ENCODE data around the gene MOB3B.

MOB3B gene

GRCh38 chr9:27384262-27385014 lies 145.2 kb downstream of the MOB3B start:
- DNase-seq, result no peak

DNA sequence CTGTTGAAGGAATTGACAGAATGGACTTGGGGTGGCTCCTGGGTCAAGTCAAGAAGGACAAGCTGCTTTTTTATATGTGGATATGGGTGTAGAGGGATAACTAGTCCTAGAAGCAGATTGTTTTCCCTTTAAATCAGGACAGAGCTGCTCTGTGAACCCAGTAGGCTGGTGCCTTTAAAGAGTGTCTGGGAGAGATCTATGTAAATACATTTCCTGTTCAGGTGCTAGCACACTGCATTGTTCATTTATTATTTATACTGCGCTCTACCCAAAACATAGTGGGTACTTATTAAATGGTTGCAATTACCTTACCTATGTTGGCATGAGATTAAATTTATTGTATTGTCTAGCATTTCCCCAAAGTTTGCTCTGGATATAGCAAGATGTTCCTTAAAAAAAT lies 146.1 kb downstream of the MOB3B start:
- no peak for DNase-seq

DNA sequence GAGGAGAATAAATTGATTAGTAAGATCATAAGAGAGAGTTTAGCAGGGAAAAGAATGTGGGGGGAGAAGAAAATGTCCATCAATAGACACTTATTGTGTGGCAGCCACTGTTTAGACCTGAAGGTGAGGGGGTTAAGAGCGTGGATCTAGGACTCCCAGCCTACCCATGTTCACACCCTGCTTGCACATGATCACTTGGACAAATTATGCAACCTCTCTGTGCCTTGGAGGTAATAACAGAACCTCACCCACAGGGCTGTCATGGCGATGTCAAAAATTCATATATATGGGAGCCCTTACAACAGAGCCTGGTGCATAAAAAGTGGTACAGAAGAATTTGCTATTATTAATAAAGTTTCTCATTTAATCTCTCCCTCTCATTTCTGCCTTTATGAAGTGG lies 146.6 kb downstream of the MOB3B start:
- DNase-seq, result no peak

DNA sequence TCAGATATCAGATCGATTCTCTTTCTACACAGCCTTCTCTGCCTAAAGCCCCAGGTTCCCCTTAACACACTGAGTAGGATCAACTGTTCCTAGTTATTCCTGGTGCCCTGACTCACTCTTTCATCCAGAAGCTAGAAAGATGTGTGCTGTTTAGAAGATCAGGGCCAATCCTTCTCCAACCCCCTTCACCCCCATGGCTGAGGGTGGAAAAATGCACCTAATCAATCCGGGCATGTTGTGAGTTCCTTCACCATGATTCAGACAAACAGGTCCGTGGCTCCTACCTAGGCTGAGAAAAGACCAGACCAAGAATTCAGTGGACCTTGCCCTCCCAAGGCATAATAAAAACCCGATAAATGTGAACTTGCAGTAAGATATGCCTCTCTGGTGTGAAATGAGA lies 147.3 kb downstream of the MOB3B start:
- no peak for DNase-seq

DNA sequence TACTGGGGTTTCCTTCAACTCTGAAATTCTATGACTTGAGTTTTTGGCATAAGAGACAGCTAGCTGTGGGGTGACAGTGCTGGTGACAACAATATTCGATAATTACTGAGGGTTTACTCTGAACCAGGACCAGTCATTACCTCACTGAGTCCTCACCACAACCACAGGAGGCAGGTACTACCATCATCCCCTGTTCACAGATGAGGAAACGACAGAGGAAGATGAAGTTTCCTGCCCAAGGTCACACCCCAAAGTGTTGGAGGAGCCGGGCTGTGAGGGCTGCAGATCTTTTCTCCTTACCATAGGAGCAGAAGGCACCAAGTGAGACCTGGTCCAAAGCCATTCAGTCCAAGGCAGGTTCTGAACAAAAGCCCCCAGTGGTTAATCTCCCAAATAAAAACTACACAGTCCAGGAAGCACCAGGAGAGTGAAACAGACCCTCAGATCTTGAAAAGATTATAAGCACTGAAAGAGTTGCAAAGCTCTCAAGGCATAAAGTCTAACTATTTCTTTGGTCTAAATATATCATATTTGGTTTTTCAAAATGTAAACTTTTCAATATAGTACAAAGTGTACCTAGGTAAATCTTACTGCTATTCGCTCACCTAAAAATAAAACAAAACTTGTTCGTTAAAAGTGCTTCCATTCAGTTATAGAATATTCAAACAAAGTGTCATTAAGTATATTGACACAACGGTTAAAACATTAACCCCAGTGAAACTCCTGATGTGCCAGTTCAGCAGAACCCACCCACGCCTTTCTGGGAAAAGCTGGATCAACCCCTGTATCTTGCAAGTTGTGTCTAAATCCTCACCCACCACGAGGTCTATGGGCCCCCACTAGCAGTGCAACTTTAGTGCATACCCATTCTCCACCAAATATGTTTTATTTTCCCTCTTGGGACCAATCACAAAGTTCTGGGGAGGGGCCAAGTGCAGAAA lies 150.0 kb downstream of the MOB3B start:
- DNase-seq, result no peak

DNA sequence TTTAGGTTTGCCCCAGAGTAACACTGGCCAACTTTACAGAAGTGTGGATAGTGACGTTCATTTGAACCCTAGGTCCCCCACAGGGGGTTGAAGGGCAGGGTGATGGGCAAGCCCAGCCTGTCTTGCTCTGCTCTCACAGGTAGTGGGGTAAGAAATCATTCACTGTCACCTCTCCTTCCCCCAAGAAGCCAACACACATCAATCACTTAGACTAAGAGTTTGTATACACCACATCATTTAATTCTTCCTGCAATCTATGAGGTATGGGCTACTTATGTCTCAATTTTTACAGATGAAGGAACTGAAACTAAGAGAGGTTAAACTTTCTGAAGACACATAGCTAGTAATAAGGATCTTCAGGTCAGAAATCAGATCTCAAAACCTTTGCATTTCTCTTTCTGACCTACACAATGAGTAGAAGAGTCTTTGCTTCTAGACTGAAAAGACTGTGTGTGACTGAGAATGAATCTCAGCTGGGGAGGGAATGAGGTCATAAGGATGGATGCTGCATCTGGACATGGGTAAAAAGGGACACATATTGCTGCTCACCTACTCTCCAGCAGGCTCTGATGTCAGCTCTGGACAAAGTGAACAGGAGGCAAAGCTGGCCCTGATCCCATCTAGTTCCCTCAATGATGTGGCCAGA lies 151.7 kb downstream of the MOB3B start:
- no peak for DNase-seq

- no peak for DNase-seq
Observed at GRCh38 chr9:27377147-27377807, 152.3 kb downstream of the MOB3B start.

GRCh38 chr9:27373851-27374250 lies 155.8 kb downstream of the MOB3B start:
- no peak for DNase-seq

DNA sequence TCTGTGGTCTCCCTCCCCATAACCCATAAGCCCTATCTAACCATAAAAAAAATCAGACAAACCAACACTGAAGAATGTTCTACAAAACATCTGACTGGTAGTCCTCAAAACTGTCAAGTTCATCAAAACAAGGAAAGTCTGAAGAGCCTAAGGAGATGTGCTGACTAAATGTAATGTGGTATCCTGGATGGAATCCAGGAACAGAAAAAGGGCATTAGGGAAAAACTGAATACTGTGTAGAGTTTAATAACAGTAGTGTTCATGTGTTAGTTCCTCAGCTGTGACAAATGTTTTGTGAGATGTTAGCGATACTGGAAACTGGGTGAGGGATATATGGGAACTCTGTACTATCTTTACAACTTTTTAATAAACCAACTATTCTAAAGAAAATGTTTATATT lies 157.0 kb downstream of the MOB3B start:
- no peak for DNase-seq

DNA sequence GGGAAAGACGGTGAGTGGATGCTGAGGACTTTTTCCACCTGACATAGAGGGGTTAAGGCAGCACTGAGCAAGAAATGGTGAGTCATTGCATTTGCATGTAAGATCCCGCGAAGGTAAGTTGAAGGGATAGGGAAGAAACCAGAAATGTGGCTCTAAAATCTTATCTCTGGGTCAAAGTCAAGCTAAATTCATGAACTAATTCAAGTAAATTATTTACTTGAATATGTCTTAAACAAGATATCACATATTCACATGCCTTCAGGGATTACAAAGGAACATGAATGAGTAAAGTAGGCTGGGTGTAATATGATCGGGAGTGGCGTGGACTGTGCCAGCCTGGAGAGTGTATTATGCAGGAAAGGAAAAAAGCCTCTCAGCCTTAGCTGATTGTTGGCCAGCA lies 158.2 kb downstream of the MOB3B start:
- no peak for DNase-seq

GRCh38 chr9:27369591-27369990 lies 160.0 kb downstream of the MOB3B start:
- no peak for DNase-seq

DNA sequence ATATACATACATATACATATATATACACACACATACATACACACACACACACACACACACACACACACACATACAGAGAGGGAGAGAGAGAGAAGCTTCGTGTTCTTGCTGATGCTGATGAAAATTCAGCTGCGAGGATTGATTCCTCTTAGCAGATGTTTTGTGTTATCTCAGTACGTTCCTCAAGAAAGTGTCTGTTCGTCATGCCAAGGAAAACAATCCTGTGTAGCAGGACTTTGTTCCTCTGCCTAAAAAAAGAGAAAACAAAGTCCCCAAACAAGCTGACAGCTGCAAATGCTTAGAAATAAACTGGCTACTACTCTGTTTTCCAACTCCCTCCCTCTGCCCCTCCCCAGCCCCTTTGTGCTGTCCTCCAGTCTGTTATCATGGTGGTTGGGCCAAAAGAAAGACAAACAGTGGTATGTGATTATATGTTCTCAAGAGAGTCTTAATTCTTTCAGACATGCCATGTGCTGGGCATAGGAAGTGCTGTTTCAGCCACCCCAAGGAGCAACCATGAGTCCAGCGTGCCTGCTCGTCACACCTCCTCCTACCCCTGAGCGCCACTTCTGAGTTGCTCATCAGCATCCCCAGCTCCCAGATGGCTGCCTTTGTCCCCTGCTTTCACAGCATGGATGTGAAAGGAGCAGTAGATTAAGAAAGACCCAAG lies 161.2 kb downstream of the MOB3B start:
- no peak for DNase-seq

GRCh38 chr9:27367921-27368315 lies 161.7 kb downstream of the MOB3B start:
- no peak for DNase-seq

- DNase-seq, result no peak
Observed at GRCh38 chr9:27367175-27367798, 162.3 kb downstream of the MOB3B start.

GRCh38 chr9:27365707-27366376 lies 163.8 kb downstream of the MOB3B start:
- DNase-seq, result no peak

DNA sequence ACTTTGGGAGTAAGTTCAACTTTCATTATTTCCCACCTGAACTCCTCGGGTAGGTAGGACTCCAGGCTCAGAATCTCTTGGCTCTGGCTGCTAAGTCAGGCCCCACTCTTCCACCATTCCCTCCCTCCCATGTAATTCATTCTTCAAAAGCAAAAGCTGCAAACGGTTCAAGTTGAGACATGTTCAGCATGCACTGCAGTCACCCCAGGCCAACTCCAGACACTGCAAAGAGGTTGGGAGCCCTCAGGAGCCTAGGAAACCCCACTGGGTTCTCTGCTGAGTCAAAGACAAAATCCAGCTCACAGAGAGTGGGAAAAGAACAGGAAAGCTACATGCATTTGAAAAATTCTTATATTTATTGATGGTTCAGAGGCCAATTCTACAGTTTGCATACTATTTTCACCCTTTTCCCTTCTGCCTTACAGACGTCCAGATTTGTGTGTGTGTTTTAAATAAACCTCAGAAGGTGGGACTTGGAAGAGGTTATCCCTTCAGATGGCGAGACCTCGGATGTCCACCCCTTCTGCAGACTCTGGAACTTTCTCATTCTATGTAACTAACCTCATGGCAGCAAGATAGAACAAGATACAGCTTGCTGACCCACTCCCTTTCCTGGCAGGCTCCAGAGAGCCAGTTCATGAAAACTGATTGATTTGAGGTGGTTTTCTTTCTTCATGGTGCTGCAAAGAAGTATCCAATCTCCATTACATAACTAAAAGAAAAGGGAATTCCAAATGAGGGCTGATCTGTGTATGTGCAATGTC lies 167.0 kb downstream of the MOB3B start:
- DNase-seq, result no peak

DNA sequence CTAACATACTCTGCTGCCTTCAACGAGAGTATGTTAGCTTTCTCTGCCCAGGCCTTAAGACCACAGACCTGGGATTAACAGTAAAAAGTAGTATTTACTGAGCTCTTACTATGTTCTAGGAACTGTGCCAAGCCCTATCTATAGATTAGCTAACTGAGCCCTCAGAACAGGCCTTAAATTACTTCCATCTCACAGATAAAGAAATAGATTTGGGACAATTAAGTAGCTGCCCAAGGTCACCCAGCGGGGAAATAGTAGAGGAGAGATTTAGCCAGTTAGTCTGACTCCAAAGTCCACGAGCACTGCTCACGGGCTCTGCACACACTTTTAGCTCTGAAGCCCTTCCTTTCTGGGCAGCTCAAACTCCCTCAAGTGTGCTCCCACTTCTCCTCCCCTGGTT lies 168.1 kb downstream of the MOB3B start:
- DNase-seq, result no peak

GRCh38 chr9:27359763-27360162 lies 169.9 kb downstream of the MOB3B start:
- no peak for DNase-seq

GRCh38 chr9:27358007-27358406 lies 171.6 kb downstream of the MOB3B start:
- DNase-seq, result no peak

- no peak for DNase-seq
Observed at GRCh38 chr9:27356446-27356845, 173.2 kb downstream of the MOB3B start.

GRCh38 chr9:27355166-27355565 lies 174.4 kb downstream of the MOB3B start:
- no peak for DNase-seq
